HG03280 (cell line): ENCODE results near the gene BTRC.
"Not testable (repeated sequence)": the region's sequence is repeated elsewhere in the genome, so short reads cannot be mapped to it uniquely, and the experiment has no call there.

Source experiments
- ATAC-seq: cut with Tn5 transposase; IDR thresholded peaks from one replicate; pipeline ENCODE4 v1.9.1; 2021; ENCODE audit warnings: mild to moderate bottlenecking, moderate library complexity; ENCODE audit not compliant: unreplicated experiment

The BTRC gene

GRCh38 chr10:101385866-101386658, 32.1 kb downstream of the BTRC start:
- ATAC-seq, result no peak

DNA sequence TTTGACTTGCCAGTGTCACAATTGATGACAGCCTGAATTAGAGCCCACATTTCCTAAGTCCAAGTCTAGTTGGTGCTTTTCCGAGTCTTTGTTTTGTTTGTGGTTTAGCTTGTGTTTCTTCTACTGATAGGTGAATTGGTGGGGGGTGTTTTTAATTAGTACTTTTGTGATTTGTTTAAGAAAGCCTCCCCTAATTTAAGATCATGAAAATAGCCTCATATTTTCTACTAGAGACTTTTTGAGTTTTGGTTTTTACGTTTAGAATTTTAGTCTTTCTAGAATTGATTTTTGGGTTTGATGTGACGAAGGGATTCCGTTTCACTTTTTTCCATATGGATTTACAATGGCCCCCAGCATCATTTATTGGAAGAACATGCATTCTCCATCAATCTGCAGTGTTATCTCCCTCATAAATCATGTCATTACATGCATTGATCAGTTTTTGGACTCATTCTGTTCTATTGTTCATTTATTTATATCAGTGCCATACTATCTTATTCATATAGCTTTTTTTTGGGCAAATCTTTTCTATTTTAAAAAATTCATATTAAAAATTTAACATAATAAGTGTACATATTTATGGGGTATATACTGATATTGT, 32.8 kb downstream of the BTRC start:
- ATAC-seq, result no peak

GRCh38 chr10:101388676-101389276, 34.8 kb downstream of the BTRC start:
- ATAC-seq, result no peak

GRCh38 chr10:101389532-101389931, 35.6 kb downstream of the BTRC start:
- ATAC-seq, result not testable (repeated sequence)

DNA sequence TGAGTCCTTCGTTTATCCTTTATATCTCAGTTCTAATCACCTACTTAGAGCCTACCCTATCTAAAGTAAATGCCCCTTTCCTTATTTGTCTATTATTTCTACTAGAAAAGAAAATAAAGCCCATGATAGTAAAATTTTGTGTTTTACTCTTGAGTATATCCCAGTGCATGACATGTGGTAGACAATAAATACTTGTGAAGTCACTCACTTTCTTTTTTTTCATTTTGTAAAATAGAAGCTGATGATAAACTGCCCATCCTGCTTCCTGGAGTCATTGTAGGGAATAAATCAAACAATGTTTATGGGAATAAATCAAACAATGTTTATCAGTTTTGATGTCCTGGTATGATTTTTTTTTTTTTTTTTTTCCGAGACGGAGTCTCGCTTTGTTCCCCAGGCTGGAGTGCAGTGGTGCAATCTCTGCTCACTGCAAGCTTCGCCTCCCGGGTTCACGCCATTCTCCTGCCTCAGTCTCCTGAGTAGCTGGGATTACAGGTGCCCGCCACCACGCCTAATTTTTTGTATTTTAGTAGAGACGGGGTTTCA, 36.1 kb downstream of the BTRC start:
- ATAC-seq, result no peak

- ATAC-seq, result no peak
Observed at GRCh38 chr10:101393378-101393777, 39.4 kb downstream of the BTRC start.

DNA sequence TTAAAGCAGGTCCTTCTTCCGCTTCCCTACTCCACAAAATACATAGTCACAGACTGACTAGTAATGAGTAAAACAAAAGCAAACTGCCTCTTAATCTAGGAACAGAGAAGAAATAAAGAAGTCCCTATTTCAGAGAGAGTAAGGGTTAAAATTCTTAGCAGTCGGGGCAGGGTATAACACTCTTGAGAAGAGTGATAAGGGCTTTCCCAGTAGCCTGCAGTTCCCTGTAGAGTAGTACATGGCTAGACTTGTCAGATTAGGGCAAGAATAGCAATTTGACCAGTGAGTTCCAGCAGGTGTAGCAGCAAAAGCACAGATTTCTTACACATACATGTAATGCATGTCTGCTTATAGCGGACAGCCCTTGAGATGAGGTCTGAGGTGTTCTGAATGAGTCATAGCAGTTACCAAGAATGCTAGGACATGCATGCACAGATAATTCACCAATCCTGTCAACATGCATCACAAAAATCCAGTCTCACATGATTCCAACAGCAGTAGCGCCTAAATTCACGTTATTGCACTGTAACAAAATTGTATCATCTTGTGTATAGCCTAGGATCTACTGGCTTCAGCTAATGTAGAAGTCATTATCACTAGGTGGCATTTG, 40.7 kb downstream of the BTRC start:
- no peak for ATAC-seq

DNA sequence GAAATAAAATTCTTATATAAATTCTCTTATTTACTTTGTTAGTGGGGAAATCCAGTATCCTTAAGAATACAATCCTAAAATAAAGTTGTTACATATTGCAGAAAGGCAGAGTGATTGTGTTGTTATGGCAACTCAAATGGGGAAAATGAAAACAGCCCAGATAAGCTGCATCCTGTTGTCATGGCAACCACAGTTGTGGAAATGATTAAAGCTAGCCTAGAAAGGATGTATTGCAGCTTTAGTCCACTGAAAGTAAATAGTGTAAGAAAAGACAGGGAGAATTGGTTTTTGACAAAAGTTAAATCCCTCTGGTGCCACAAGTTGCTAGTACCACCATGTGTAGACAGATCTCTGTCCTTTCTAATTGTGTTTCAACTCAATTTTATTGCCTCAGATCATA, 43.2 kb downstream of the BTRC start:
- no peak for ATAC-seq

DNA sequence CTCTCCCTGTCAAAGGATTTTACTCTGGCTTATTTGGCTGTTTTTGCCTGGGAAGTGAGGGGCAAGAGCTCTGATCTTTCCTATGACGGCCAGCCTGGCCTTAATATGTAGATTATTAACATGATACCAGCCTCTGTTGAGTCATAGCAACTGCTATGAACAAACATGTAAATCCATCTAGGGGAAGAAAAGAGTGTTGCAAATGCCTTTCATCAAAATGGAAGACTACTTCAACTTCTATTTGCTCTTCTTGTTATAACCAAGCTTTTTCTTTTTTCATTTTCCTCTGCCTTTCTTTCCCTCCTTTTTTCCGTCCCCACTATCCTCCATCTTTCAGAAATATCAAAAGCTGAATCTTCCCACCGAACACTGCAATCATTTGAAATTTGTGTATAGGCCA, 46.6 kb downstream of the BTRC start:
- ATAC-seq, result no peak

DNA sequence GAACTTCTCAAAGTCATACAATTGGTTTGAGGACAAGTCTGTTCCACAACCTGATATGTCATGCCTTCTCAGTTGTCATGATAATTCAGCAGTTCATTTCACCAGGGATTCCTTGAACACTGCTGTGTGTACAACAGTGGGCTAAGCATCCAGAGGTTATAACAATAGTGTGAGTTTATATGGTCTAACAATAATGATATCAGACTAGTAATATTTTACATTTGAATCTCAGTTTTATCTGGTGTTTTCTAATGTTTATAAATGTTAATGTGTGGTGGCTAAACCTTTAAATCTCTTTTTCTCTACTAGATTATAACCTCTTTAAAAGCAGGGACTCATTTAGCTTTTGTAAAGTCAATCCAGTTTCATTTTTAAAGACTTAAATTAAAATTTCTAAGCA, 48.7 kb downstream of the BTRC start:
- ATAC-seq, result no peak

DNA sequence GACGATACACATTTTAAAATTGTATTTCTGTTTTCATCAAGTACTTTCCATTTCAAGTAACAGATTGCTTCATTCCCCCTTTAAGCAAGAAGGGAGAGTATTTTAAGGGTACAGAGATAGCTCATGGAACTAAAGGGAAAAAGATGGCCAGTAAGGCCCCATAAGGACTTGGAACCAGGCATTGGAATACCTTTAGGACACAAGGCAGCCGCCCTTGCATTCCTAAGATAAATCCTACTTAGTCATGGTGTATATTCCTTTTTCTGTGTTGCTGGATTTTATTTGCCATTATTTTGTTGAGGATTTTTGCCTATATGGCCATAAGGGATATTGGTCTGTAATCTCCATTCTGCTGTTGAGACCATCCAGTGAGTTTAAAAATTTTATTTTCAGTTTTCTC, 49.2 kb downstream of the BTRC start:
- ATAC-seq, result no peak

DNA sequence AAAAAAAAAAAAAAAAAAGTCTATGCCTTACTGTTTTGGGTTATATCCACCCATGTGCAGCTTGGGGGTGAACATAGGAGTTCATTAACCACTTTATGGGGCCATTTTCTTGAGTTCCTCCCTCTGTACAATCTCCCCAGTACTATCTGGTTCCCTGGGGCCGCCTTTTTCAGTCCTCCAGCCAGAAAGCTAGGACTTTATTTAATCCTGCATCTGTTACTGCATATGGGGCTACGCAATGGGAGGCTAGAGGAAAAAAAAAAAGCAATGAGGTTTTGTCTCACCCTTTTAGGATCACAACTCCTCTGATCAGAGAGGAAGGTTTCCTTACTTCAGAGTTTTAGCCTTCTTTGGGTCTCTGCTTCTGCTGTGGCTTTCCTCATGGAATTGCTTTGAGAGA, 51.0 kb downstream of the BTRC start:
- ATAC-seq, result no peak

DNA sequence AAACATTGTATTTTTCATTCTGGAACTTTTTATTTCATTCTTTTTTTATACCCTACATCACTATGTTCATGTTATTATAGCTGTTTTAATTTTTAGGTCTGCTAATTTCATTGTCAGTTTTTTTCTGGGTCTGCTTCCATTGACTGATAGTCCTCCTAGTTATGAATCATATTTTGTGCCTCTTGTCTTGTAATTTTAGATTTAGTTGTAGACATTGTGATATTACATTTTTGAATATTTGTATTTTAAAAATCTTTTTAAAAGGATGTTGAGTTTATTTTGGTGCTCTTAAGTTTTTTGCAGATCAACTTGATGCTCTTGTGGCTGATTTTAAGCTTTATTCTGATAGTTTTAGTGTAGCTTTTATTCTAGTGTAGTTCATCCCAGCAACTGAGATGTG, 57.6 kb downstream of the BTRC start:
- ATAC-seq, result no peak

DNA sequence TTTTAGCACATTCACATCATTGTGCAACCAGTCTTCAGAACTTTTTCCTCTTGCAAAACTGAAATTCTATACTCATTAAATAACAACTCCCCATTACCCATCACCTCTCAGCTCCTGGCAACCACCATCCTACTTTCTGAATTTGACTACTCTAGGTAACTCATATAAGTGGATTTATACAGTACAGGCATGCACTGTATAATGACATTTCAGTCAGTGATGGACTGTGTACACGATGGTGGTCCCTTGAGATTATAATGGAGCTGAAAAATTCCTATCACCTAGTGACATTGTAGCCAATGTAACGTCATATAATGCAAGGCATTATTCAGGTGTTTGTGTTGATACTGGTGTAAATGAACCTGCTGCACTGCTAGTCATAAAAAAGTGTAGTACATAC, 60.1 kb downstream of the BTRC start:
- ATAC-seq, result no peak

- ATAC-seq, result no peak
Observed at GRCh38 chr10:101415884-101416283, 61.9 kb downstream of the BTRC start.

- ATAC-seq, result not testable (repeated sequence)
Observed at GRCh38 chr10:101421967-101422366, 68.0 kb downstream of the BTRC start.

DNA sequence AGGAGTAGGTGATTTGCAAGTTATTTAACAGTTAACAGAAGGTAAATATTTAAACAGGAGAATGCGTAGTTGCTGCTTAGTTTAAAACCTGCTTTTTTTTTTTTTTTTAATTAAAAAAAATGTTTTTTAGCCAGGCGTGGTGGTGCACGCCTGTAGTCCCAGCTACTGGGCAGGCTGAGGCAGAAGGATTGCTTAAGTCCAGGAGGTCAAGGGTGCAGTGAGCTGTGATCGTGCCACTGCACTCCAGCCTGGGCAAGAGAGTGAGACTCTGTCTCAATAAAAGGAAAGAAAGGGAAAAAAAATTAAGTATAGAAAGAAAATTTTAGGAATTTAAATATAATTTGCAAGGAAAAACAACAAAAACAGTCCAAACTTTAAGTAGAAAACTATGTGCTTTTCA, 71.6 kb downstream of the BTRC start:
- no peak for ATAC-seq

- ATAC-seq, result no peak
Observed at GRCh38 chr10:101428036-101428435, 74.1 kb downstream of the BTRC start.

GRCh38 chr10:101429423-101429822, 75.5 kb downstream of the BTRC start:
- ATAC-seq, result no peak

DNA sequence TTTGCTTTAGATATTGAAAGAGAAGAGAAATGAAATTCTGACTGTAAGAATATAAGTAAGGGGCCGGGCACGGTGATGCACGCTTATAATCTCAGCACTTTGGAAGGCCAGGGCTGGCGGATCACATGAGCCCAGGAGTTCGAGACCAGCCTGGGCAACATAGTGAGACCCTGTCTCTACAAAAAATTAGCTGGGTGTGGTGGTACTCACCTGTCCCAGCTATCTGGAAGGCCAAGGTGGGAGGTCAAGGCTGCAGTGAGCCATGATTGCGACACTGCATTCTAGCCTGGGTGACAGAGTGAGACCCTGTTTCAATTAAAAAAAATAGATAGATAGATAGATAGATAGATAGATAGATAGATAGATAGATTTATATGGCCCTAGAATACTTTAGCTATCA, 82.3 kb downstream of the BTRC start:
- ATAC-seq, result no peak

- no peak for ATAC-seq
Observed at GRCh38 chr10:101438881-101439391, 85.0 kb downstream of the BTRC start.
